IPS DF 4.7 (cell line): ENCODE measurements around the gene USH2A.

Source experiments
- DNase-seq: peaks from one replicate; pipeline ENCODE4 v3.0.0-alpha.2; 2013; ENCODE audit warnings: low spot score; ENCODE audit errors: extremely low read depth

USH2A gene

DNA sequence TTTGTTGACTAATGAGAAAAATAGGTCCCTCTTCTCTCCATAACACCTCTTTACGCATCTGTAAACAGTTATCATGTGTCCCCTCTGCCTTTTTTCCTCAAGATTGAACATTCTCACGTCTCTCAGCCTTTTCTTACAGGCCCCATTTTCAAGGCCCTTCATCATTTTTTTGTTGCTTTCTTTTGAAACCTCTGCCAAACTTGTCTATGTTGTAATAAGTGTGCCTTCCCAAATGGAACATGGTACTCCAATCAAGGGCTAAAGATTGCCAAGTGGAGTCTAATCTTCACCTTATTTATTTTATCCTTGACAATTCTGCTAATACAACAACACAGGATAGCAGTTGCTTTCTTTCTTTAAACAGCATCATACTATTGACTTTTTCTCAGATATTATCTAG, 280.3 kb downstream of the USH2A start:
- no peak for DNase-seq

- DNase-seq = no peak
Observed at GRCh38 chr1:216140730-216141524, 282.3 kb downstream of the USH2A start.

GRCh38 chr1:216124192-216124781, 299.0 kb downstream of the USH2A start:
- no peak for DNase-seq

- DNase-seq = no peak
Observed at GRCh38 chr1:216123446-216124191, 299.6 kb downstream of the USH2A start.

DNA sequence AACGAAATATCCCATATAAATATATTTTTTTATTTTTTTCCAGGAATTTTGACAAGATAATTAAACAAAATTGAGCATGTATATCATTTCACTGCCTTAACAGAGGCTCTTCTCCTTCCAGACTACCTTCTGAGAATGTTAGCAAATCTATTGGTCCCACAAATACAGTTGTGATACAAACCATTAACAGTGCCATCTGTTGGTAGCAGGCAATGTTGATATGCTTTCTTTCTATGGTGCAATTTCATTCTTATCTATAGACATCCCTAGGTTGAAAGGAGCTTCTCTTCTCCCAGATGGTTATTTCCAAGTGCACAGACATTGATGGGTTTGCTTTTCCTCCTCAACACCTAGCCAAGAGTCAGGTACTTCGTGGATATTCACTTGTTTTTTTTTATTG, 303.6 kb downstream of the USH2A start:
- DNase-seq = no peak

DNA sequence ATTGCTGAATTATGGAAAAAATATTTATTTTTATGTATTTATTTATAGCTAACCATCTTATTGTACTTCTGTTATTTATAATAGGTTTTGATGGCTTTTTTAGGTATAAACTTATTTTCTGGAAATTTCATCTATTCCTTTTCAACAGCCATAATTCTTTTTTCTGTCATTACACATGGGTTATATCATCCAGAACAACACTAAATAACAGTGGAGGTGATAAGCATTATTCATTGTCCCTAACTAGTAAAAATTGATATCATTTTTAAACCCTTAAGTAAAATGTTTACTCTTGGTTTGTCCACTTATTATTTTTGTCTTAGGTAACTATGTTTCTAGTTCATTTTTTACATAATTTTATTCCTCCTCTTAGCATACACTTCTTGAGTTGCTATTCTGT, 309.1 kb downstream of the USH2A start:
- no peak for DNase-seq

DNA sequence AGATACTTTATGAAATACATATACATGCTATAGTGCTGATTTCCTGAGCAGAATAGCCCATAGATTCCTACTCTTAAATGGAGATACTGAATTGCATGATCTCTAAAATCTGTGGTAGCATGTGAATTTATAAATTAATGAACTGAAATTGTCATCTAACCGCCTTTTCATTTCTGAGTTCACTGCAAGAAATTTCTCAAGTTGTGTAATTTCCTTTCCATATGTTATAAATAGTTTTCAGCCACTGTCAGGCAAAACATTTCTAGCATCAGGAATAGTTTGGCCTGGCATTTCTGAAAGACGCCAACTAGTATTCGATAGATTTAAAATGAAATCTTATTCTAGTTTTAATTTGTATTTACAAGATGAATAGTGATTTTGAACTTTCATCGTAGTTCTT, 310.1 kb downstream of the USH2A start:
- DNase-seq = no peak

- DNase-seq = no peak
Observed at GRCh38 chr1:216111842-216112241, 311.4 kb downstream of the USH2A start.

GRCh38 chr1:216095400-216095799, 327.8 kb downstream of the USH2A start:
- DNase-seq = peak; percentile 58

GRCh38 chr1:216090556-216090955, 332.7 kb downstream of the USH2A start:
- no peak for DNase-seq

DNA sequence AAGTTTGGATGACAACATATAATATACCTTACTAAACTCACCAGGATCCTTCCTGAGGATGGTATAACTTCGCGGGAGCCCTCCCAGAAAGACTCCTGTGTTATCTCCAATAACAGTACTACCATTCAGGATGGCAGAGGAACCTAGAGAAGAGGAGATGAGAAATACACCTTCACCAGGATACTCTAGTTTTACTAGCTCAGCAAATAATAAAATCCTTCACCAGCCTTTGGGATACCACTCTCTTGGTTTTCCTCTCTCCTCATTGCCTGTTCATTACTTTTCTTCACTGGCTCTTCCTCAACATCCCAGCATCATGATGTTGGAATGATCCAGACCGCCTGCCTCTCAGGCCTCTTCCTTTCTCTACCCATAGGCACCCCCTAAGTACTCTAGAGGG, 336.6 kb downstream of the USH2A start:
- no peak for DNase-seq

DNA sequence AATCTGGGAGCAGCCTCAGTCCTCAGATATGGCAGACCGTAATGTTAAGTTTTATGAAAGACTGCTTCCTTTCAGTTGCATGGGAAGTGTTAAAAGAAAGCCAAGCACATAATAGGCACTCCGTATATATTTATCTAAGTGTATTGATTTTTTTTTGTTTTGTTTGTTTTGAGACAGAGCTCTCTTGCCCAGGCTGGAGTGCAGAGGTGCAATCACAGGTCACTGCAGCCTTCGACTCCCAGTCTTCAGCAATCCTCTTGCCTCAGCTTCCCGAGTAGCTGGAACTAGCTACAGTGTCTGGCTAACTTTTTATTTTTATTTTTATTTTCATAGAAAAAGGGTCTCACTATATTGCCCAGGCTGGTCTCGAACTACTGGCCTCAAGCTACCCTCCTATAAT, 341.8 kb downstream of the USH2A start:
- no peak for DNase-seq

- DNase-seq = no peak
Observed at GRCh38 chr1:216076751-216077150, 346.5 kb downstream of the USH2A start.

GRCh38 chr1:216075339-216075738, 347.9 kb downstream of the USH2A start:
- no peak for DNase-seq

DNA sequence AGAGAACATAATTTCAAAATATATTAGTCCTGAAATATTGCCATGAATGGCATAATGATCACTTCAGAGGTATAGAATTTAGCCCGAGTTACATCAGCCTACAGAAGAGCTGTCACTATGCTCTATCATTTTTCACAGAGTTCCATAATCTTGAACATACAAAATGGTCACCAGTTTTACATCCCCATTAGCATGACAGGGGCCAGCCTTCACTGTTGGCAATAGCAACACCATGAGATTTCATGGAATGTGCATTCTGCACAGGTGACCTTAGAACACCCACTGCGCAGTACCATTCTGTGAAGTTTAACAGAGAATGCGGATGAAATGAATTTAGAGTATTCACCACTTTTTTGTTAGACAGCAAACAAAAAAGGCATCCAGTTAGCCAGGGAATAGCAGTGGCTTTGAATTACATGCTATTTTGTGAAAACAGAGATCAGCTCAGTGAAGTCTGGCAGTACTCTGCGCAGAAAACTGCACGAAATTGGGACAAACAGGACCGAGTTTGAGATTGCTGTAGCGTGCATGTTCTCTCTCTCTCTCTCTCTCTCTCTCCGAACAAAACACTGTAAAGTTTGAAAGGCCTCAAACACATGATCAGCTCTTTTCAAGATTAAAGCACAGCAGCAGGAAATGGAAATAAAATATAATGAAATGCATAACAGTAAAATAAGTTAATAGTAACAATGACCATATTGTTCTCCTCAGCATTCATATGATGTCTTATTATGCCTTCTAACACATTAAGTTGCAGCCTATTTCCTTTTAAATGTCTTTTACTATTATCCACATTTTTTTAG, 349.3 kb downstream of the USH2A start:
- DNase-seq = no peak

DNA sequence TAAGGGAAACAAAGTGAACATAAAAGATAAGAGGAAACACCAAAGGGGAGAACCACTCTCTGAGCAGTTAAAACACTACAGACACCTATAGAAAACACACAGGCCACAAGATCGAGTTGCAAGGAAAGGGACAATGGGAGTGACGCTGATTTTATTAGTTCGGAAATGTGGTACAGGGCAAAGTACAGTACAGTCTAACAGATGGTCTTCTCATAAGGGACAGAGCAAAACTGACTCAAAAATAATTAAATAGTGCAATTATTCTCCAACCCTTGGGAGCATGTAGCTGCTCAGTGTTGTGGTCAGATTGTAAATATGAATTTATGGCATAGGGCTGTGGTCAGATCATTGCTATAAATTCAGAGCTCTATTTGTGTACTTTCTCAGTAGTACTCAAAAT, 352.0 kb downstream of the USH2A start:
- DNase-seq = no peak

DNA sequence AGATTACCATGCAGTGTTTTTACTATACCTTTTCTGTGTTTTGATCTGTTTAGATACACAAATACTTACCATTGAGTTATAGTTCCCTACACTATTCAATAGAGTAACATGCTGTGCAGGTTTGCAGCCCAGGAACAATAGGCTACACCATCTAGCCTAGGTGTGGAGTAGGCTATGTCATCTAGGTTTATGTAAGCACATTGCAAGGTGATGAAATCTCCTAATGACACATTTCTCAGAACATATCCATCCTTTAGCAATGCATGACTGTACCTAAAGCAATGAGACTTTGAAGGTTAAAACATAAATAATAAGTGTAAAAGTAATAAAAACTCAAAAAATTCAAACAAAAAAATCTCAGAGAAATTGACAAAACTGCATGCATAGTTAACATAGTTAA, 358.6 kb downstream of the USH2A start:
- DNase-seq = no peak

GRCh38 chr1:216057947-216058346, 365.3 kb downstream of the USH2A start:
- DNase-seq = no peak

- no peak for DNase-seq
Observed at GRCh38 chr1:216057063-216057462, 366.2 kb downstream of the USH2A start.

GRCh38 chr1:216055004-216055403, 368.2 kb downstream of the USH2A start:
- no peak for DNase-seq

DNA sequence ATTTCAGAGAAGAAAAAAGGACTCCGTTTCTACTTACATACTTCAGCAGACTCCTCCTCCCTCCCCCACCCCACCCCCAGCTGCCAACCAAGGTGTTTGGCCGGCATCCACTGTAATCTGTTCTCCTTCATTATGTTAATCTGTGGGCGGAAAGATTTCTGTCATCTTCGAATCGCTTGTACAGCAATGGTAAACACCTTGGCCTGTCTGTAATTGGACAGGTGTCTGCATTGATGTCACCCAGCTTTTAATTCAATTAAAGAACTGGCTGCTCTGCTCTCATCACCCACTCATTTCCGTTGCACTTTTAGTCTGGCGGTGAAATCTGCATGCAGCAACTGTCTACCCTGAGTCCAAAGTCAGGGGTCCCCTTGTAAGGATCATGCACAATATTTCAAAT, 368.6 kb downstream of the USH2A start:
- no peak for DNase-seq

GRCh38 chr1:216051071-216051470, 372.2 kb downstream of the USH2A start:
- no peak for DNase-seq
